HG02870 (cell line): ENCODE data around the gene PTPN12.

ENCODE experiments used
- ATAC-seq: cut with Tn5 transposase; IDR thresholded peaks from one replicate; pipeline ENCODE4 v1.9.1; 2021; ENCODE audit warnings: mild to moderate bottlenecking, moderate library complexity; ENCODE audit not compliant: unreplicated experiment

PTPN12 gene

DNA sequence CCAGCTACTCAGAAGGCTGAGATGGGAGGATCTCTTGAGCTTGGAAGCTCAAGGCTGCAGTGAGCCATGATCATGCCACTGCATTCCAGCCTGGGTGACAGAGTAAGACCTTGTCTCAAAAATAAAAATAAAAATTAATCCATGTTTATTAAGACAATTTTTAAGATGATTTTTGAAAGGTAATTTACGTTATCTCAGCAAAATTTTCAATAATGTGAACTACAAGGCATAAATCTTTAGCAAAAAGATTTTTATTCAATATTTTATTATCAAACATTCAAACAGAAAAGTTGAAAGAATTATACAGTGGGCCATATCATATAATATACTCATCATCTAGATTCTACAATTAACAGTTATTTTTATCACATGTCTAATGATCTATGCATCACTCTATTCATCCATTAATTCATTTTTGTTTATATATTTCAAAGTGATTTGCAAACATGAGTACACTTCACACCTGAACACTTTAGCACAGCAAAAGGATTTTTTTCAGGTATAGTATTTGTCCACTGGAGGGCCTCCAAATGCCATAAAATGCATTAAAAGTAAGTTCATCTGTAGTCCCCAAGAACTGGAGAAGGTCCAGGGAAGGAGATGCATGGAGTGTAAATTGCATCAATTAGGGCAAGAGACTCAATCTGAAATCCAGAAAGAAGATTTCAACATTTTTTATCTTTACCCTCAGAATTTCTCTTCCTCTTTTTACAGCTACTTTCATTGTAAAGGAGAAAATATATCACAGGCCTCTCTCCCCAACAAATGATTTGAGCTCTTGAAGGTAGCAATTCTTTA is 120.5 kb downstream of the PTPN12 start:
- ATAC-seq, result no peak

GRCh38 chr7:77658928-77659327 is 121.8 kb downstream of the PTPN12 start:
- no peak for ATAC-seq

GRCh38 chr7:77661816-77662215 is 124.7 kb downstream of the PTPN12 start:
- ATAC-seq, result no peak

DNA sequence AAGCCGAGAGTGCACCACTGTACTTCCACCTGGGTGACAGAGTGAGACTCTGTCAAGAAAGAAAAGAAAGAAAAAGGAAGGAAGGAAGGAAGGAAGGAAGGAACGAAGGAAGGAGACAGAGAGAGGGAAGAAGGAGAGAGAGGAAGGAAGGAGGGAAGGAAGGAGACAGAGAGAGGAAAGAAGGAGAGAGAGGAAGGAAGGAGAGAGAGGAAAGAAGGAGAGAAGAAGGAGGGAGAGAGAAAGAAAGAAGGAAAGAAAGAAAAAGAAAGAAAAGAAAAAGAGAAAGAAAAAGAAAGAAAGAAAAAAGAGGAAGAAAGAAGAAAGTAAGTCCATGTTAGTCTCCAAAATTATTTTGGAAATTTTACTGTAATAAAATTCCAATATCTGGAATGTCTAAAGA is 125.8 kb downstream of the PTPN12 start:
- ATAC-seq, result no peak

- no peak for ATAC-seq
Observed at GRCh38 chr7:77664715-77665114, 127.6 kb downstream of the PTPN12 start.

GRCh38 chr7:77665161-77665560 is 128.1 kb downstream of the PTPN12 start:
- no peak for ATAC-seq

- ATAC-seq, result no peak
Observed at GRCh38 chr7:77667459-77668086, 130.5 kb downstream of the PTPN12 start.

- ATAC-seq, result peak; percentile 87
Observed at GRCh38 chr7:77674878-77675277, 137.8 kb downstream of the PTPN12 start.

DNA sequence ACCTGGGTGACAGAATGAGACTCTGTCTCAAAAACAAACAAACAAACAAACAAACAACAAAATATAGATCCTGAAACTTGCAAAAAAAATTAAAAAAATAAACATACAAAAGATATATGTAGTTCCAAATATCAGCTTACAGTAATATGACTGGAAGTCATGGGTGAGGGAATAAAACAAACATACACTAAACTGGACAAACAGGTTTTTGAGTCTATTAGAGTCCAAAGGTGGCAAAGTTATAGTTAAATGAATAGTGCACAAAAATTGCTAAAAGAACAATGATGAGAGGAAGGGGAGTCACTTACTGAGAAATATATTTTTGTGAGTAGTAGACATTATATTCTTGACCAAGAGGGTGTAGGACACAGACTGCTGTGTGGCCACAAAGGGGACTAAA is 142.5 kb downstream of the PTPN12 start:
- ATAC-seq, result no peak

DNA sequence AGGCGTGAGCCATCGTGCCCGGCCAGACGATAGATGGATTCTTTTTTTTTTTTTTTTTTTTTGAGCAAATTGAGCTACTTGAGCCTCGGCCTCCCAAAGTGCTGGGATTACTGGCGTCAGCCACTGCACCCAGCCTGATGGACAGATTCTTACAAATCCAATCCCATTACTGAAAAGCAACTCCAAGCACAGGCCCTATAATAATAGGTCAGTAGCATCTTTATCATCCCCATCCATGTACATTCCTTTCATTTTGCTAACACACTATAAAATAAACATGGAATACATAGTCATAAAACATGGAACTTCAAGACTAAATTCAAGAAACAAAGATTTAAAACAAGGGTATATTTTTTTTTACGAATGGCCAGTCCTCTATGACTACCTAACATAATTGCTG is 143.2 kb downstream of the PTPN12 start:
- no peak for ATAC-seq

DNA sequence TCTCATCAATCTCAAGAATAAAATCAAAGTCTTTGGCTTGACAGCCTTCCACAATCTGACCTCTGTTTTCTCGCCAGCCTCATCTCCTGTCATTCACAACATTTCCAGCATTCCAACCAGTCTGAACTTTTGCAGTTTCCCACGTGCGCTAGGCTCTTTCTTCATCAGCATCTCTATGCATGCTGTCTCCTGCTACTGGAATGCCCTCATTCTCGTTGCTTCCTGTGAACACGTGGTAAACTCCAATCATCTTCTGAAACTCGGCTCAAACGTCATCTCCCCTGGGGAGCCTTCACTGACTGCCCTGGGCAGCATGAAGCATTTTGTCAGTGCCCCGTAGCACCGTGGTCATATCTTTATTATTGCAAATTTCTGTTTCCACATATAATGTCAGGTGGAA is 146.9 kb downstream of the PTPN12 start:
- no peak for ATAC-seq

DNA sequence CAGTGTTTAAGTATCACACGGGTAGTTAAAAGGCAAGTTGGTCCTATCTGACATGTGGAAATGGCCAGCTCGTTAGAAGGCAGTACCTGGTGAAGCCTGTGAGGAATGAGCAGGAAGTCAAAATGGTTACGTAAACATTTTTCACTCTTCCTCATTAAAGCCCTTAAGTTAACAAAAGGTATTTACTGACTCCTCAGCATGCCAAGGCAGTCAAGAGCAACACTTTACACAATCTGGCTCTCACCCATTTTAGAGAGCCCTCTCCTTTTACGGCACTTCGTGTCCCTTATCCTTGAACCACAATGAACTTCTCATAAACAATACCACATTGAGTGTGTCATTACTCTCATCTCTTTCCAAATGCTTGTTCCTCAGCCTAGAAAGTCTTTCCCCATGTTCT is 148.1 kb downstream of the PTPN12 start:
- no peak for ATAC-seq

- ATAC-seq, result no peak
Observed at GRCh38 chr7:77687100-77687746, 150.1 kb downstream of the PTPN12 start.

- ATAC-seq, result peak; percentile 59
Observed at GRCh38 chr7:77687747-77688144, 150.7 kb downstream of the PTPN12 start.
